Measurements from ENCODE around the gene CD33. TPM values are rescaled to one million over a fixed set of nuclear protein-coding genes. Genes with fewer than 3 reads are reported as not detected.

The CD33 gene
- total RNA-seq, 1 experiment from 2014 or later = 0.31 TPM

- ChIA-PET CTCF (interaction anchor here (1.1 kb wide), 1 partner anchor 9 kb away, joined by 3 read pairs; no protein-coding TSS in a partner anchor), POLR2A (no interaction called here)
- H3K4me1 Mint-ChIP-seq = no peaks in the 10 kb centered on the region
- H3K27me3 Mint-ChIP-seq (ENCODE audit: low read depth) = peaks cover 12% of the 10 kb centered on the region
- H3K36me3 Mint-ChIP-seq = no peaks in the 10 kb centered on the region
- no peak for TF ChIP-seq CBFB (CRISPR knock-in tag; IDR thresholded peaks at IDR 0.05; ENCODE audit: low read depth)
- TF ChIP-seq ARID4B (CRISPR knock-in tag; IDR thresholded peaks at IDR 0.05; ENCODE audit: borderline replicate concordance) = no peak
- TF ChIP-seq SMAD4 (CRISPR knock-in tag; IDR thresholded peaks at IDR 0.05) = no peak
- TF ChIP-seq JUN (CRISPR knock-in tag; IDR thresholded peaks at IDR 0.05) = no peak
- no peak for TF ChIP-seq SOX15 (CRISPR knock-in tag; IDR thresholded peaks at IDR 0.05)
- TF ChIP-seq STAT6 (CRISPR knock-in tag; conservative IDR thresholded peaks at IDR 0.05; ENCODE audit: low read depth) = no peak
- TF ChIP-seq PRRX2 (CRISPR knock-in tag; IDR thresholded peaks at IDR 0.05) = no peak
- TF ChIP-seq ZNF423 (CRISPR knock-in tag; IDR thresholded peaks at IDR 0.05) = no peak
- TF ChIP-seq ZNF121 (CRISPR knock-in tag; IDR thresholded peaks at IDR 0.05) = no peak
- no peak for TF ChIP-seq RELA (CRISPR knock-in tag; IDR thresholded peaks at IDR 0.05; ENCODE audit: borderline replicate concordance)
- TF ChIP-seq AR (CRISPR knock-in tag; IDR thresholded peaks at IDR 0.05) = no peak
- TF ChIP-seq GABPB1 (CRISPR knock-in tag; IDR thresholded peaks at IDR 0.05) = no peak
- TF ChIP-seq ZNF138 (CRISPR knock-in tag; conservative IDR thresholded peaks at IDR 0.05) = no peak
- TF ChIP-seq FOXK1 (CRISPR knock-in tag; IDR thresholded peaks at IDR 0.05) = no peak
- no peak for TF ChIP-seq USF2 (CRISPR knock-in tag; IDR thresholded peaks at IDR 0.05)
- TF ChIP-seq GRHL2 (CRISPR knock-in tag; IDR thresholded peaks at IDR 0.05; ENCODE audit: insufficient replicate concordance, severe bottlenecking) = no peak
- no peak for TF ChIP-seq ZMAT4 (CRISPR knock-in tag; IDR thresholded peaks at IDR 0.05)
- TF ChIP-seq SMAD3 (CRISPR knock-in tag; IDR thresholded peaks at IDR 0.05; ENCODE audit: borderline replicate concordance) = no peak
- no peak for TF ChIP-seq FOXJ3 (CRISPR knock-in tag; IDR thresholded peaks at IDR 0.05; ENCODE audit: borderline replicate concordance)
- ATAC-seq (no peak), DNase-seq (ENCODE audit: low spot score) (no peak)
- H3K9me3 Mint-ChIP-seq = peaks cover 11% of the 10 kb centered on the region
- H3K4me3 Mint-ChIP-seq = no peak overlapping the region
- H3K27ac Mint-ChIP-seq = no peak overlapping the region
Measured at GRCh38 chr19:51198641-51199040, 26.2 kb upstream of the CD33 start.
